Stimulated activated CD4-positive, alpha-beta T cell treated with anti-CD3 and anti-CD28 coated beads, Interleukin-1b, Interleukin-23, amount 100 ng/mL, for 48 hours (primary cell): ENCODE measurements around the gene APOL4.
A peak's percentile ranks its signal among the peaks of the same experiment; 100 is the strongest.
"Not testable (repeated sequence)": the region's sequence is repeated elsewhere in the genome, so short reads cannot be mapped to it uniquely, and the experiment has no call there.

Source experiments
- DNase-seq: peaks from one replicate; pipeline ENCODE4 v3.0.0-alpha.2; 2020

Gene APOL4

GRCh38 chr22:36201630-36202319 lies at the start of gene APOL4:
TSS of gene APOL4 (minus strand) at chr22:36201809. CDS start at chr22:36201734, 75 bp downstream.
- DNase-seq = no peak

- DNase-seq = not testable (repeated sequence)
Observed at GRCh38 chr22:36250292-36250960, 48.8 kb upstream of the APOL4 start.

GRCh38 chr22:36249160-36249559 lies 47.6 kb upstream of the APOL4 start:
- DNase-seq = no peak

- no peak for DNase-seq
Observed at GRCh38 chr22:36247955-36248354, 46.3 kb upstream of the APOL4 start.

GRCh38 chr22:36246718-36247117 lies 45.1 kb upstream of the APOL4 start:
- no peak for DNase-seq

- DNase-seq = no peak
Observed at GRCh38 chr22:36245805-36246356, 44.3 kb upstream of the APOL4 start.

- no peak for DNase-seq
Observed at GRCh38 chr22:36244522-36245391, 43.1 kb upstream of the APOL4 start.

- DNase-seq = no peak
Observed at GRCh38 chr22:36243986-36244385, 42.4 kb upstream of the APOL4 start.

- peak; percentile 93 for DNase-seq
Observed at GRCh38 chr22:36239401-36240171, 38.0 kb upstream of the APOL4 start, which contains the start of gene APOL2. TSS of gene APOL2 (minus strand) at chr22:36239527. CDS start at chr22:36233162, 6,365 bp downstream.

- no peak for DNase-seq
Observed at GRCh38 chr22:36239150-36239400, 37.5 kb upstream of the APOL4 start.

- DNase-seq = no peak
Observed at GRCh38 chr22:36238373-36239149, 37.0 kb upstream of the APOL4 start.

- DNase-seq = no peak
Observed at GRCh38 chr22:36237462-36238372, 36.1 kb upstream of the APOL4 start.

GRCh38 chr22:36236388-36237319 lies 35.0 kb upstream of the APOL4 start:
- DNase-seq = no peak

- no peak for DNase-seq
Observed at GRCh38 chr22:36235585-36235984, 34.0 kb upstream of the APOL4 start.

- no peak for DNase-seq
Observed at GRCh38 chr22:36234919-36235318, 33.3 kb upstream of the APOL4 start.

- DNase-seq = no peak
Observed at GRCh38 chr22:36234213-36234612, 32.6 kb upstream of the APOL4 start.

- DNase-seq = no peak
Observed at GRCh38 chr22:36233796-36234195, 32.2 kb upstream of the APOL4 start.

GRCh38 chr22:36232715-36233401 lies 31.2 kb upstream of the APOL4 start:
- no peak for DNase-seq

- not testable (repeated sequence) for DNase-seq
Observed at GRCh38 chr22:36231051-36231450, 29.4 kb upstream of the APOL4 start.
